ENCODE results near the gene ATG16L1.

The ATG16L1 gene

GRCh38 chr2:233251306-233252116, at the start of gene ATG16L1:
ATG16L1 (plus strand) TSS chr2:233251673; CDS start chr2:233251828, 155 bp downstream.
- peak within 1 kb of the TSS; percentile 96 for H3K4me3 ChIP-seq (ENCODE audit: low read length)
- TF ChIP-seq, protein P1, sequence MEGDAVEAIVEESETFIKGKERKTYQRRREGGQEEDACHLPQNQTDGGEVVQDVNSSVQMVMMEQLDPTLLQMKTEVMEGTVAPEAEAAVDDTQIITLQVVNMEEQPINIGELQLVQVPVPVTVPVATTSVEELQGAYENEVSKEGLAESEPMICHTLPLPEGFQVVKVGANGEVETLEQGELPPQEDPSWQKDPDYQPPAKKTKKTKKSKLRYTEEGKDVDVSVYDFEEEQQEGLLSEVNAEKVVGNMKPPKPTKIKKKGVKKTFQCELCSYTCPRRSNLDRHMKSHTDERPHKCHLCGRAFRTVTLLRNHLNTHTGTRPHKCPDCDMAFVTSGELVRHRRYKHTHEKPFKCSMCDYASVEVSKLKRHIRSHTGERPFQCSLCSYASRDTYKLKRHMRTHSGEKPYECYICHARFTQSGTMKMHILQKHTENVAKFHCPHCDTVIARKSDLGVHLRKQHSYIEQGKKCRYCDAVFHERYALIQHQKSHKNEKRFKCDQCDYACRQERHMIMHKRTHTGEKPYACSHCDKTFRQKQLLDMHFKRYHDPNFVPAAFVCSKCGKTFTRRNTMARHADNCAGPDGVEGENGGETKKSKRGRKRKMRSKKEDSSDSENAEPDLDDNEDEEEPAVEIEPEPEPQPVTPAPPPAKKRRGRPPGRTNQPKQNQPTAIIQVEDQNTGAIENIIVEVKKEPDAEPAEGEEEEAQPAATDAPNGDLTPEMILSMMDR (conservative IDR thresholded peaks at IDR 0.05; ENCODE audit: low read length): peak; percentile 88
- peak; percentile 95 for DNase-seq (ENCODE audit: low read depth)

DNA sequence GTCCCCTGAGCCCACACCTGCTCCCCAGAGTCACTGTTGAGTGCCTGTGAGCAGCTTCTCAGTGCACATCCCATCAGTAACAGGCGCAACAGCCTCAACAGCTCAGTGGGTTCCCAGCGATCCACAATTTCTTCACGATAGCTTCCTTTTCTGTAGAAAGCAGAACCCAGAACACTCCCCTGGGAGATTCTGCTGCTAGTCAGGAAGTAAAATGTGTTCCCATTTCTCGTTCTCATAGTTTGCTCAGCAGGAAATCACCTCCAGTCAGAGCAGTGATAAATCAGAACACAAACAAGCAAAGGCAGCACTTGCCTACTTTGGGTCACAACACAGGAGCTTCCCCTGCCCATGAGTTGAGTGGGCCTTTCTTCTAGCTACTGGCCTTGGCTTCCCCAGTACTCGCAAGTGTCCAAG, 48.9 kb upstream of the ATG16L1 start:
- no peak for DNase-seq (ENCODE audit: low read depth)

DNA sequence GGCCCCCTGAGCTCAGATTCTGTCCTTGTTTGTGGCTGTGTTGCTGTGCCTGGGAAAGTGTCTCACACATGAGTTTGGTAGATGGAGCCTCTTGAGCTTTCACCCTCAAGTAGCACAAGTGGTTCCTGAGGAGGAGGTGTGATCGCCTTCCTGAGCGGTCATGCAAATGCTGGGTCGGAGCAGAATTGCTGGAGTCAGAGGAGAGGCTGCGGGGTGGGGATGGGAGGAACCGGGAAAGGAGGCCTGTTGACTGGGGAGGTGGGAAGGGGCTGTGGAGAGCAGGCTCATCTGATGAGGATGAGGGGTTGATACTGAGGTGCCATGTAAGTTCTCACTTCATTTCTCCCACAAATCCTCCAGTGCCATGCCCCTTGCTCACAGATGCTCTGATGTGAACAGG, 48.4 kb upstream of the ATG16L1 start:
- H3K4me3 ChIP-seq (ENCODE audit: low read length): no peak overlapping the region
- TF ChIP-seq, protein P1 (conservative IDR thresholded peaks at IDR 0.05; ENCODE audit: low read length): no peak
- DNase-seq (ENCODE audit: low read depth): no peak

More for the DNA sequence above, 48.9 kb upstream of the ATG16L1 start:
- no peak overlapping the region for H3K4me3 ChIP-seq (ENCODE audit: low read length)
- TF ChIP-seq, protein P1 (conservative IDR thresholded peaks at IDR 0.05; ENCODE audit: low read length): no peak

GRCh38 chr2:233204286-233204936, 47.1 kb upstream of the ATG16L1 start:
- DNase-seq (ENCODE audit: low read depth): no peak
- no peak overlapping the region for H3K4me3 ChIP-seq (ENCODE audit: low read length)
- TF ChIP-seq, protein P1 (conservative IDR thresholded peaks at IDR 0.05; ENCODE audit: low read length): no peak

DNA sequence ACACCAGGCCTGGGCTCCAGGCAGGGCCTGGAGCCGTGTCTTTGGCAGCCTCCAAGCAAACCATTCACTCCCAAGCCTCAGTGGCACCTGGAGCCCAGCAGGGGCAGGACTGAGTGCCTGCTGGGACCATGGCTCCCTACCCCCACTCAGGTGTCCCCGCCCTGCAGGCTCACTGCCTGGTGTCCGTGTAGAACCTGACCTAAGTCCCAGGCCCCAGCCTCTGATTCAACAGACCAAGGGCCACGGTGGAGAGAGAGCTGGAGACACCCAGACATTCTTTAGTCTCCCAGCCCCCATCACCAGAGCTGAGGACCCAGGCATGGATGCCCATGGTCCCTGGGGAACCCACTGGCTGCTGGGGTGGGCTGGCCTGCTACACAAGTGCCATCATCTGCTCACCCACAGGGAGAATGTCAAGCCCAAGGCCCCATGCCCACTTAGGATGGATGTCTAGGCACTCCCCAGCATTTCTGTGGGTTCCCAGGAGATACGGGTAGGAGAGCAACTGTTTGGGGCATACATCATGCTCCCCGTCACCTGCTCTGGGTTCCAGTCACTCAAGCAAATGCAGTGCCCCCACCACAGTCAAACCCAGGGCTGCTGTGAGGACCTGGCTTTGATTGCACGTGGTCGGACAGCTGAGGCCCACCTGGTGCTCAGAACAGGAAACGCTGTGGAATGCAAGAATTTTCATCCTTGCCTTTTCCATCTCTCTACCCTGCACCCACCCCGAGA, 42.9 kb upstream of the ATG16L1 start:
- DNase-seq (ENCODE audit: low read depth): no peak
- H3K4me3 ChIP-seq (ENCODE audit: low read length): no peak overlapping the region
- TF ChIP-seq, protein P1 (conservative IDR thresholded peaks at IDR 0.05; ENCODE audit: low read length): no peak

- DNase-seq (ENCODE audit: low read depth): no peak
- H3K4me3 ChIP-seq (ENCODE audit: low read length): no peak overlapping the region
- TF ChIP-seq, protein P1 (conservative IDR thresholded peaks at IDR 0.05; ENCODE audit: low read length): no peak
These were observed 42.3 kb upstream of the ATG16L1 start for GRCh38 chr2:233209117-233209532.

Data from AG10803 (cell line).